Measurements from ENCODE around the gene EZR.

Gene EZR

DNA sequence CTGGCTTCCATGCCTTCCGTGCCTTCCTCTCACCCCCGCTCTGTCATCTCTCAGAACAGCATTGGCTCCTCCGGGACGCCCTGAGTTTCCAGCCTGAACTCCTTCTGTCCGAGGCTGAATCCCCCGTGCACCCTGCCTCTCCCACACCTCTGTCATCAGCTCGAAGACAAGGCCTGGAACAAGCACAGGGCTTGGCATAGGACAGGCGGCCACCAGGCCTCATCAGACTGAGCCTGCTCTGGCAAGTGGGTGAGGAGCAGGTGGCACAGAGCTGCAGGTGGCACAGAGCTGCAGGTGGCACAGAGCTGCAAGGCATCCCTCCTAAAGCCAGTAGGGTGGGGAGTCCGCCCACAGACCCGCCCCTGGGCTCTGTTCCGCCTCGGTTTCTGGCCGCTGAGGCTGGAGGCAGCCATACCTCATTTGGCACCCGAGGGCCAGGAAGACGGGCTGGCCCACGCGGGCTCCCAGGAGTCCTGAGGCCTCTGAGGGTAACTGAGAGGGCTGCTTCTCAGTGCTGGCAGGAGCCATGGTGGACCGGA lies 60.2 kb downstream of the EZR start:
- no peak for DNase-seq

DNA sequence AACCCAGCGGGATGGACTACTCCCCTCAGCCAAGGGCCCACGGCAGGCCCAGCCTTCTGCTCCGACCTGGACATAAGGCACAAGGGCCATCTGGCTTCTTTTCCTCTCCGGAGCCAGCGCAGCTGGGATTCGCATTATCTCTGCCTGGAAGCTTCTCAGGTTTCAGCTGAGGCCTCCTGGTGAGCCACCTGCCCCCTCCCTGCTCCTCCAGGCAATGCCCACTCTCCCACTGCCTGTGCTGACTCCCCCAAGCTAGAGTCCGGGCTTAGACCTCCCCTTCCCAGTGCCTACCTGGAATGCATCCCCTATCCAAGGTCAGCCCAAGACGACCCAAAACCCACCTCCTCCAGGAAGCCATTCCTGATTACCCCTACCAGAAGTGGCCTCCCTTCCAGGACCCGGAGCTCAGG lies 60.7 kb downstream of the EZR start:
- no peak for DNase-seq

DNA sequence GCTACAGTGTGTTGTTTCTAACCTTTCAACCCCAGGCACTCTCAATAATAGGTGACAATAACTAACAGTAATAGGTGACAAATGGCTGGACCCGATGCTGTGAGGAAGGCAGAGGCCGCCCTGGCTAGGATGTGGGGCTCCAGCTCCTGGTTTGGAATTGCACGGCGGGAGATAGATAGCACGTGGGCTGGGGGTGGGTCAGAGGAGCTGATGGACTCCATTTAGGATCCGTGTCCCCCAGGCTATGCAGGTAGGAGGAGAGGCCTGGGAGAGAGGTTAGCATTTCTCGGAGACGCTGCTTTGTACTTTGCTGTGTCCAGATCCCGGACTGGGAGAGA lies 61.4 kb downstream of the EZR start:
- no peak for DNase-seq

- DNase-seq: no peak
These were observed 62.0 kb downstream of the EZR start for GRCh38 chr6:158756977-158757752.

DNA sequence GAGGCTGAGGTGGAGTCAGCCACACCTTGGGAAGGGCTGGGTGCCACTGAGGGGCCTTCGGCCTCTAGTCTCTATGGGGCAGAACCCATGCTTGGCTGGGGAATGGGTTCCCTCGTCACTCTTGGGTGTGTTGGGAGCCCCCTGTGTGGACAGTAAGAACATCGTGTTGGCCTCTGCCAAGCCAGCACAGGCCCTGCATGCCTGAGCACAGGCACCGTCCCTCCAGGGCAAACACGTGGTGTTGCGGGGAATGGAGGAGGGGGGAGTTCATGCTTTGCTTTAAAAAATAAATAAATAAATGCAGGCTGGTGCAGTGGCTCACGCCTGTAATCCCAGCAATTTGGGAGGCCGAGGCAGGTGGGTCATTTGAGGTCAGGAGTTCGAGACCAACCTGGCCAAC lies 63.0 kb downstream of the EZR start:
- no peak for DNase-seq

DNA sequence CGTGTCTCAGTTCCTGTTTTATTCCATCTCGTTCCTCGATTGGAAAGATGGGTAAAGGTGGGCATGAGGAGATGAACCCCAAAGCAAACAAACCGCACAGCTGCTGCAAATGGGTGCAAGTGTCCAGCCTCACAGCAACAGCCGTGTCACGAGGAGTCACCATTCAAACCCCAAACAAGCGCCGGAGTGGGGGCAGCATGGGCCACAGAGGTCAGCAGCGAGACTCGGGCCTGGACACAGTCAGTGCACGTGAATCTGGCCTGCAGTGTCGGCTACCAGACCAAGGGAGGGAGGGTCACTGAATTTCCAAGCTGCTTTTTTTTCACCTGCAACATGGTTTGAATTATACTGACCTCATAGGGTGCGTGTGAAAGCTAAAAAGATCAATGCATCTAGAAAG lies 63.5 kb downstream of the EZR start:
- no peak for DNase-seq

- DNase-seq: no peak
These were observed 64.4 kb downstream of the EZR start for GRCh38 chr6:158754738-158755137.

DNA sequence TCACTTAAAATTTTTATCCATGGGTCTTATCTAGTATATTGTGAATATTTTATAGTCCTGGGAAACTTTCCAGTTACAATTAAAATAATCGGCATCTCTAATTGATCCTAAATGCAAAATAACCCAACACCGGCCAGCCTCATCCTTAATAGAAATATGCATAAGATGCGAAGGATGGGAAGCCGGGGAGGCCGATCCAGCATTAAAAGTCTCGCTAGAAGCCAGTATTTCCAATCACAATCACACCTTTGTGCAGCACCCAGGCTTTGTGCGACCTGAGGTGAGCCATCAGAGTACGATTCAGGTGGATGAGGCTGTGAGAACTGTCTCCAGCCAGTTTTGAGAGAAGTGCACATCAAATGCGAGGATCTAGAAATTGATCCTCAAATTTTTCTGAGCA lies 65.4 kb downstream of the EZR start:
- DNase-seq: no peak

- no peak for DNase-seq
These were observed 66.6 kb downstream of the EZR start for GRCh38 chr6:158752613-158753012.

DNA sequence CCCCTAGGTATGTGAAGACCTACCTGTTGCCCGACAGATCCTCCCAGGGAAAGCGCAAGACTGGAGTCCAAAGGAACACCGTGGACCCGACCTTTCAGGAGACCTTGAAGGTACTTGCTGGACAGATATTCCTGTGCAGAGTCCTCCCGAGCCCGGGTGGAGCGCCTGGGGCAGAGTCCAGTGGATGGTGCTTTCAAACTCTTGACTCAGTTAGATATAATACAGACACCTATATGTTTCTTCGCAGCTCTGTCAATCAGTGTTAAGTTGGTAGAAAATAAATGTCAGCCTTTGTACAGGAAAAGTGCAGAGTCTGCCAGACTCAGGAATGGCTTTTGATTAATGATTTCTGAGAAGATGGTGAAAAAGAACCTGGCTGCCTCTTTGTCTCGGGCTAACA lies 67.2 kb downstream of the EZR start:
- no peak for DNase-seq

DNA sequence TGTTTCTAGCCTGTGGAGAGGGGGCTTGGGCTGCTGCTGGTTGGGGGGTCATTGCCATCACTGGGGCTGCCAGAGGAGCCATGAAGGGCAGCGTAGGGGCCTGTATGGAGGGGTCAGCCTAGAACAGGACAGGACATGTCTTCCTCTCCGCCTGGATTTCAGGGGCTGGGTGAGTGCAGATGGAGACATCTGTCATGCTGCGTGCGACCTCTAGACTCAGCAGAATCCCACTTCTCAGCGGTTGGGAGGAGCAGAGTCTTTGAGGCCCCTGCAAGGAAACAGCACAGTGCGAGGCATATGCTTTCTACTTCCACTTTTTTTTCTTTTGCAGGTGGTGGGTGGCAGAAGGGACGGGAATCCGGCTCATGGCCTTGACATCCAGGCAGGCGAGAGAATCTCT lies 67.9 kb downstream of the EZR start:
- no peak for DNase-seq

DNA sequence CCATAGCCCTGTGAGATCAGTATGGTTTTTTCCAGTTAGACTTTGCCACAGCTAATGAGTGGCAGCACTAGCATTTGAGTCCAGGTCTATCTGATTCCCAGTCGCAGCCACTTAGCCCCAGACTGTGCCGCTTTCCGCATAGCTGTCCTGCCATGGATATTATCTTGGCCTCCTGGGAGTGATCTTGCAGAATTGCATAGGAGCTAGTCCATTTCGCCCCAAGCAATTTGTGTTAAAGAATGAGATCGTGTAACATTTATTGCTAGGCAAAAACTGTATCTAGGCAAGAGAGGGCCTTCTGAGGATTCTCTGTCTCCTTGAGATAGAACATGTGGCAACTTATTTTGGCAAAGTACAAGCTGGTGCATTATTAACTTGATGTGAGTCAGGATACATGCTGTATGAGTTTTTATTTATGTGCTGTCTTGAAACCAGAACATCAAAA lies 74.2 kb downstream of the EZR start:
- DNase-seq: no peak

DNA sequence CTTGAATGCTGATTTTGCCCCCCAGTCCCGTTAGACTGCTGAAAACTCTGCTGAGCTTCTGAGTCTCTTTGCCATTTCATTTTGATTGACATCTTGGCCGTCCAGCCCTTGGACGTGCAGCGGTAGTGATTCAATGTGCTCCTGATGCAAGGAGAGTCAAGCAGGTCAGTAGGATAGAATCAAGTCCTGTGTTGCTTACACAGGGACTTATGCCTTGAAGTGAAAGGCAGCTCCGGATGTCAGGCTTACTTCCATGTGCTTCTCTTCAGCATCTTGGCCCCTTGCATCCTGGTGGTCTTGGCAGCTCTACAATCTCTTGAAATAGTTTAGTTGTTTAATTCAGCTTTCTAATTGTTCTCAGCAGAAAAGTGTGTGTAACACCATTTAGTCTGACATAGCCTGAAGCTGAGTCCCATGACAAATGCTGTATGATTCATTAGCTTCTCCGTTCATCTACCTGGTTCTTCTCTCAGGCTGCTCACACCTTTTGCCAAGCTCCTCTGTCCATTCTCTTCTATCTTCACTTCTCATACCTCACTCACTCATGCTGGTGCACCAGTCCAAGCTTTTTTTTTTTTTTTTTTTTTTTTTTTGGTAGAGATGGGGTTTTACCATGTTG lies 76.0 kb downstream of the EZR start:
- DNase-seq: no peak

GRCh38 chr6:158739673-158740072 lies 79.5 kb downstream of the EZR start:
- no peak for DNase-seq

GRCh38 chr6:158737710-158738615 lies 81.2 kb downstream of the EZR start:
- DNase-seq: no peak

DNA sequence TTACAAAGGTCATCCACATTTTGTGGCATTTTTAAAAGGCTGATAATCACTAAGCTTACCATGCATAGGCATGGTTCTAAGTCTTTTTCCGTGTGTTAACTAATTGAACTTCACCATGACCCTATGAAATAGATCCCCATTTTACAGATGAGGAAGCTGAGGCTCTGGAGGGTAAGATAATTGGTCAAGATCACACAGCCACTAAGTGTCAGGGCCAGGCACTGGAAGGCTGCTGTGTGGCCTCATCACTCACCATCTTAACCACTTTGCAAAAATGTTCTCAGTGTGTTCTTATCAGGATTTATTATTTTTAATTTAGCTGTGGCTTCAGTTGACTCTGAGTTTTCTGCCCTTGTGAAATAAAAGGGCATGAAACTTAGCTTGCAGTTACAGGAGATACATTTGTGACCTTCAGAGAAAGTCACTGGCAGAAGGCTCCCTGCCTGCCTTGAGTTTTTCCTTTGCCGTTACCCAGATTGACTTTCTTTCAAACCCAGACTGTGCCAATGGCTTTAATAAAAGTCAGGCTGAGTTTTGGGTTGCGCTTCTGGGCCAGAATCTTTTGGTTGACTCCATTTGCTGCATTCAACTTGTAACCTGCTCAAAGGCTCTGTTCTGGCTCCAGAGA lies 82.0 kb downstream of the EZR start:
- no peak for DNase-seq

GRCh38 chr6:158735009-158735408 lies 84.2 kb downstream of the EZR start:
- DNase-seq: no peak

- DNase-seq: no peak
These were observed 88.6 kb downstream of the EZR start for GRCh38 chr6:158730541-158730907.

DNA sequence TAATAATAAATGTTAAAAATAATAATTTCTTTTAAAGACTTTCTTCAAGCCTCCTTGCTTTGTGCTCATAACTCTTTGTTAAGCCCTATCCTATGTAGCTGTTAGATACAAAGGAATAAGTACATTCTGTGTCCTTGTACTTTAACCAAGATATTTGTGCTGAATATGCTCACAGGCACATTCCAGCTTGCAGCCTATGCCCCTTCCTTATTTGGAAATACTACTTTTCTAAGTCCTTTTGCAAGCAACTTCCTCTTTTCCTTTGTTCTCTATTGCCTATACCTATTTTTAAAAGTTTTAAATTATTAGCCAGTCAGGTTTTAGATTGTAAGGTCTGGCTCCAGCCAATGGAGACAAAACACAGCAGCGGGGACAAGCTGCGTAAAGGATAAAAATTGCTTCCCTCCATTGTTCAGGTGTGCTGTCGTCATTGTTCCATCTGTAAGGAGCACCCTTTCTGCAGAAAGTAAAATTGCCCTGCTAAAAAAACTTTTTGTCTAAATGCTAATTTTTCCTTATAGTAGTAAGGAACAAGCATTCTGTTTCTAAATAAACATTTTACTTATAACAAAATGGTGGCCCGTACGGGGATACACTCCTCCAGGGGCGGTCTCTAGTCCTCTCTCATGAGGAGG lies 89.1 kb downstream of the EZR start:
- no peak for DNase-seq

GRCh38 chr6:158725704-158726103 lies 93.5 kb downstream of the EZR start:
- DNase-seq: no peak

- DNase-seq: no peak
These were observed 96.9 kb downstream of the EZR start for GRCh38 chr6:158722176-158722729.

- DNase-seq: no peak
These were observed 100.6 kb downstream of the EZR start for GRCh38 chr6:158718461-158719046.
